HEK293T (cell line): ENCODE measurements around the gene SEMA7A.

ENCODE experiments used
- CTCF ChIA-PET: fragments of 350-600 bp; formaldehyde crosslinking; extraction: SDS; loops from one replicate; lab custom pipeline; 2021; ENCODE audit warnings: antibody characterized with exemption, inconsistent platforms; lab: Yijun Ruan, JAX
- POLR2A ChIA-PET: fragments of 350-600 bp; formaldehyde crosslinking; extraction: SDS; loops from one replicate; lab custom pipeline; 2020; ENCODE audit warnings: antibody characterized with exemption, inconsistent platforms; lab: Yijun Ruan, JAX
- DNase-seq: peaks from one replicate; pipeline ENCODE4 v3.0.0; 2012; ENCODE audit warnings: mixed read lengths; ENCODE audit errors: extremely low spot score
- ARNT ChIP-seq: fragments of 450-650 bp; IDR thresholded peaks from 2 replicates; pipeline ENCODE4 v1.6.1; 2017; ENCODE audit warnings: mild to moderate bottlenecking
- BHLHE40 ChIP-seq: fragments of 450-650 bp; IDR thresholded peaks from 2 replicates; pipeline ENCODE4 v1.6.1; 2016; ENCODE audit warnings: mild to moderate bottlenecking, moderate library complexity, borderline replicate concordance
- CTBP1 ChIP-seq: fragments of 450-650 bp; IDR thresholded peaks from 2 replicates; pipeline ENCODE4 v1.6.1; 2016; ENCODE audit warnings: borderline replicate concordance
- ELF4 ChIP-seq: fragments of 450-650 bp; IDR thresholded peaks from 2 replicates; pipeline ENCODE4 v1.6.1; 2017; ENCODE audit warnings: antibody characterized with exemption
- FOXA1 ChIP-seq: fragments of 450-650 bp; IDR thresholded peaks from 2 replicates; pipeline ENCODE4 v1.6.1; 2016; ENCODE audit warnings: mild to moderate bottlenecking
- FOXK2 ChIP-seq: fragments of 450-650 bp; IDR thresholded peaks from 2 replicates; pipeline ENCODE4 v1.6.1; 2016; ENCODE audit warnings: mild to moderate bottlenecking
- FOXM1 ChIP-seq: fragments of 450-650 bp; IDR thresholded peaks from 2 replicates; pipeline ENCODE4 v1.6.1; 2017; ENCODE audit warnings: mild to moderate bottlenecking, borderline replicate concordance
- HDGF ChIP-seq: fragments of 450-650 bp; IDR thresholded peaks from 2 replicates; pipeline ENCODE4 v1.6.1; 2017; ENCODE audit warnings: antibody characterized with exemption, borderline replicate concordance
- L3MBTL2 ChIP-seq: fragments of 450-650 bp; conservative IDR thresholded peaks from 2 replicates; pipeline ENCODE4 v1.6.1; 2016; ENCODE audit warnings: mild to moderate bottlenecking
- LEF1 ChIP-seq: fragments of 450-650 bp; IDR thresholded peaks from 2 replicates; pipeline ENCODE4 v1.6.1; 2017; ENCODE audit warnings: mild to moderate bottlenecking, borderline replicate concordance
- NFRKB ChIP-seq: fragments of 450-650 bp; IDR thresholded peaks from 2 replicates; pipeline ENCODE4 v1.6.1; 2016; ENCODE audit warnings: mild to moderate bottlenecking, moderate library complexity
- SP1 ChIP-seq: fragments of 450-650 bp; IDR thresholded peaks from 2 replicates; pipeline ENCODE4 v1.6.1; 2017
- SUZ12 ChIP-seq: fragments of 450-650 bp; IDR thresholded peaks from 2 replicates; pipeline ENCODE4 v1.6.1; 2016; ENCODE audit warnings: mild to moderate bottlenecking
- TARDBP ChIP-seq: fragments of 450-650 bp; IDR thresholded peaks from 2 replicates; pipeline ENCODE4 v1.6.1; 2016
- ZNF384 ChIP-seq: fragments of 450-650 bp; IDR thresholded peaks from 2 replicates; pipeline ENCODE4 v1.6.1; 2016
- TF ChIP-seq, protein P1 (sequence below): fragments of 450-650 bp; IDR thresholded peaks from 2 replicates; pipeline ENCODE4 v1.6.1; 2016

SEMA7A gene

GRCh38 chr15:74444106-74445062 is 10.6 kb upstream of the SEMA7A start:
- ChIA-PET CTCF (no interaction called here), POLR2A (interaction anchor here (1.7 kb wide), 1 partner anchor 17 kb away, joined by 6 read pairs; the partner anchor contains the start of gene UBL7)
- TF ChIP-seq FOXM1 (no peak), SP1 (no peak), L3MBTL2 (no peak), SUZ12 (no peak), FOXK2 (no peak), FOXA1 (no peak), ELF4 (no peak), BHLHE40 (no peak), ARNT (no peak), NFRKB (no peak), HDGF (no peak), TARDBP (no peak), LEF1 (no peak)
- TF ChIP-seq, protein P1, sequence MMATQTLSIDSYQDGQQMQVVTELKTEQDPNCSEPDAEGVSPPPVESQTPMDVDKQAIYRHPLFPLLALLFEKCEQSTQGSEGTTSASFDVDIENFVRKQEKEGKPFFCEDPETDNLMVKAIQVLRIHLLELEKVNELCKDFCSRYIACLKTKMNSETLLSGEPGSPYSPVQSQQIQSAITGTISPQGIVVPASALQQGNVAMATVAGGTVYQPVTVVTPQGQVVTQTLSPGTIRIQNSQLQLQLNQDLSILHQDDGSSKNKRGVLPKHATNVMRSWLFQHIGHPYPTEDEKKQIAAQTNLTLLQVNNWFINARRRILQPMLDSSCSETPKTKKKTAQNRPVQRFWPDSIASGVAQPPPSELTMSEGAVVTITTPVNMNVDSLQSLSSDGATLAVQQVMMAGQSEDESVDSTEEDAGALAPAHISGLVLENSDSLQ = no peak
- DNase-seq = no peak

- ChIA-PET CTCF (interaction anchor here (3.4 kb wide), 1 partner anchor 61 kb away, joined by 17 read pairs; no protein-coding TSS in a partner anchor), POLR2A (interaction anchor here (1.1 to 1.7 kb wide), 3 partner anchors 8 to 18 kb away, joined by 3 to 6 read pairs (median 4); partner anchors contain the start of gene UBL7)
- TF ChIP-seq L3MBTL2 (no peak), ARNT (no peak), LEF1 (no peak), ZNF384 (no peak), HDGF (no peak), FOXK2 (no peak), BHLHE40 (no peak), SUZ12 (no peak), FOXM1 (no peak), CTBP1 (no peak), TARDBP (no peak), FOXA1 (no peak), ELF4 (no peak), SP1 (no peak), NFRKB (no peak)
- TF ChIP-seq, protein P1 = no peak
- DNase-seq = no peak
Observed at GRCh38 chr15:74443100-74443909, 9.5 kb upstream of the SEMA7A start.

DNA sequence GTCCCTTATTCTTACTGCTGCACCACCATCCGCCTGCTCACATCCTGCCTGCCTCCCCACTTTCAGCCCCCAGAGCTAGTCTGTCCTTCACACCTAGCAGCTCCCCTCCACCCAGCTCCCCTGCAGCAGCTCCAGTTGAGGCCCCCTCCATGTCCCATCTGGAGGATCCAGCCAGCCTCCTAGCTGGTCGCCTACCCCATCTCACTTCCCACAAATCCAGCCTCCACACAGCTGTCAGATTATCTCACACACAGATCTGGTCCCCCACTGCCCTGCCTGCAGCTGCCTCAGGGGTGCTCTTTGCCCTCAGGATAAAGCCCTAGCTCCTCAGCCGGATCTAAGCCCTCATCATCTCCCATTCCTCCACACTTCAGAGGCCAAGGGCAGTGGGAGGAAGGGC is 8.8 kb upstream of the SEMA7A start:
- ChIA-PET CTCF (interaction anchor here (3.4 kb wide), 1 partner anchor 60 kb away, joined by 17 read pairs; no protein-coding TSS in a partner anchor), POLR2A (interaction anchor here (1.1 to 1.9 kb wide), 5 partner anchors 9 to 98 kb away, joined by 3 to 14 read pairs (median 4); partner anchors contain the start of genes ARID3B and UBL7)
- no peak for DNase-seq
- TF ChIP-seq HDGF (no peak), TARDBP (no peak), NFRKB (no peak), CTBP1 (no peak), L3MBTL2 (no peak), SUZ12 (no peak), FOXM1 (no peak), SP1 (no peak), FOXA1 (no peak), ELF4 (no peak), BHLHE40 (no peak), FOXK2 (no peak), LEF1 (no peak), ZNF384 (no peak), ARNT (no peak)
- TF ChIP-seq, protein P1 = no peak

DNA sequence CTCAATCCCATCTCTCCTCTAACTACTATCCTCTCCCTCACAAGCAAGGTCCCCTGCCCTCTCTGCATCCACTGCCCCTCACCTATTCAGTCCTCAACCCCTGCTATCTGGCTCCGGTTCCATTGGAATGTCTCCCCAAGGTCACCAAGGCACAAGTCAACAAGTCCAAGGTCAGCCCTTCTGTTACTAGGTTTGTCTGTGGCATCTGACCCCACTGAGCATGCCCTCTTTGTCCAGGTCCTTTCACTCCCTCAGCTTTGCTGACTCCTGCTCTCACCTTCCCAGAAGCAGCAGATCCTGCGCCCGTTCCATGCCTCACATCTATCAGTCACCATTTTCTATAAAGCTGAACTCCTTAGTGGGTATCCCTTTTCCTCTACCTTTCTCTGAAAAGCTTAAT is 8.3 kb upstream of the SEMA7A start:
- ChIA-PET POLR2A (interaction anchor here (1.1 to 1.9 kb wide), 2 partner anchors 19 to 99 kb away, joined by 3 to 14 read pairs; partner anchors contain the start of genes ARID3B and UBL7), CTCF (interaction anchor here (0.6 to 3.4 kb wide), 3 partner anchors 59 to 327 kb away, joined by 3 to 17 read pairs (median 5); no protein-coding TSS in a partner anchor)
- TF ChIP-seq HDGF (no peak), FOXK2 (no peak), ZNF384 (no peak), NFRKB (no peak), CTBP1 (no peak), FOXA1 (no peak), ARNT (no peak), BHLHE40 (no peak), FOXM1 (no peak), SUZ12 (no peak), TARDBP (no peak), SP1 (no peak), L3MBTL2 (no peak), LEF1 (no peak), ELF4 (no peak)
- TF ChIP-seq, protein P1 = no peak
- no peak for DNase-seq
